DMS79 treated with DMSO at 0.1 percent for 48 hours (cell line): ENCODE results near the gene KLHL10.

Experiments
- DNase-seq: peaks from one replicate; lab custom pipeline; 2025; lab: John Stamatoyannopoulos, UW

Gene KLHL10

DNA sequence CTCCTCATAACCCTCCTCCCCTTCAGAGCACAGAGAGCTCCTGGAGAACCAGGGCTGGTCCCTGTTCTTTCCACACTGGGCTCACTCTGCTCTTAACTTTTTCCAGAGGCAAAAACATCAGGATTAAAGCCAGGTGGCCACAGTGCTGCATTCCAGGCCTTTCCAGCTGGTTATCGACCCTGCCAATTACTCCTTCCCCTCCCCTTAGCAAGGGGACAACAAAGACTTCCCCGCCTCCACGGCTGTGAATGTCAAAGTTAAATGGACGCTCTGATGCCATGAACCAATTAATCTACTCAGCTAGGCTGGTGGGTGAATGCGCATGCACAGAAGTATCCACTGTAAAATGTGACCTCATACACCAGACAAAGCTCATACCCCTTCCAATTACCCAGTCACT, 58.0 kb downstream of the KLHL10 start:
- no peak for DNase-seq

DNA sequence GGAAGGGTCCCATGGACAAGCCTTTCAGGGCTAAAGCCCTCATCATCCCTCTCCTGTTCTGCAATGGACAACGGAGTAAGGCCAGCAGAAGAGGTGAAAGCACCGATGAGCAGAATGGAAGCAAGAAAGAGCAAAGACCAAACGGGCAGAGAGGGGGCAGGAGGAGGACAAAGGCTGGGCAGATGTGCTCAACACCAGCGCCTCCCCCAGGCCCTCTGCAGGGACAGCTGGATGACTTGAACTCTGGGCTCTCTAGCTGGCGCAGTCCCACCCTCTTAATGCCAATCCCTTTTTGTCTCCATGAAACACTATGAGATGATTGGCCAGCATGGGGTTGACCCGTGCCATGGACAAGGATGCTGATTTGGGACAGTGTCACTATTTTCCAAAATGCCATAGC, 59.1 kb downstream of the KLHL10 start:
- no peak for DNase-seq
